ENCODE results near the gene BSND. TPM values are rescaled to one million over a fixed set of nuclear protein-coding genes. Genes with fewer than 3 reads are reported as not detected.

The BSND gene
- total RNA-seq, 1 experiment from 2014 or later, result not detected

DNA sequence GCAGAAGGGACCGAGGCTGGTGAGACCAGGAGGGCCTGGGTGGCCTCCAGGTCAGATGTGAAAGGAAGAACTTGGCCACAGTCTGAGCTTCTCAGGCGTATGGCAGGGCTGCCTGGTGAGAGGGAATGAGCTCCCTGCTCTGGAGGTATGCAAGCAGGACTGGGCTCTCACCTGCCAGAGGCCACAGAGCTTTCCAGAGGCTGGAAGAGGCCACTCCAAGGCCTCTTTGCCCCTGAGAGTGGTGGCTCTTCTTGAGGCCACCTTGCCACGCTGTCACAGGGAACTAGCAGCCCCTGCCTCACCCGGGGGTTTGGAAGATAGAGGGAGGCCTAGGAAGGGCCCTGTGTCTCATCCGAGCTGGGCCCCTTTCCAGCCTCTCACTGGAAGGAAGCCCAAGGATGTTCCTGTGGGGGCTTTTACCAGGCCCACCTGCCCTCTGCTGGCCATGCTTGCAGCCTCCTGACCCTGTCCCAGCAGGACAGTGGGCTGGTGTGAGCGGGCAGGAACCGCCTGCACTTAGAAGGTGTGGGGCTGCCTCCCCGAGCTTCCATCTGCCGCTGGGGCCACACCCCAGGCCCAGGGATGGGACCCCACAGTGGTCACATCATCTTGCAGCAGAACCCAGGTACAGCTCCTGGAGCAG is 50.7 kb downstream of the BSND start:
- H3K79me2 ChIP-seq (ENCODE audit: low read length), result no peaks in the 10 kb centered on the region
- intact Hi-C loops (cut with micrococcal nuclease), result no loop called here
- no peaks in the 10 kb centered on the region for H3K9me3 ChIP-seq (ENCODE audit: low read length)
- H3K9me2 ChIP-seq (replicated peaks; ENCODE audit: low read length), result no peaks in the 10 kb centered on the region
- no peak overlapping the region for H3K27ac ChIP-seq (ENCODE audit: low read length)
- no peak overlapping the region for H3K4me3 ChIP-seq (ENCODE audit: low read length)
- H3K9ac ChIP-seq (ENCODE audit: low read length), result no peak overlapping the region
- no peaks in the 10 kb centered on the region for H3K4me1 ChIP-seq (ENCODE audit: insufficient read depth, low read length)
- no peaks in the 10 kb centered on the region for H3K36me3 ChIP-seq (ENCODE audit: low read depth, low read length)
- no peaks in the 10 kb centered on the region for H4K20me1 ChIP-seq (ENCODE audit: low read length)
- CTCF ChIA-PET, result no interaction called here
- POLR2A ChIA-PET (ENCODE audit: unreplicated experiment), result no interaction called here
- no TSS peak for BruUV-seq (replicated peaks)
- TF ChIP-seq EZH2phosphoT487 (IDR thresholded peaks at IDR 0.05; ENCODE audit: borderline replicate concordance, low read length) (no peak), EZH2 (IDR thresholded peaks at IDR 0.05; ENCODE audit: low read length, unreplicated experiment) (no peak)
- TF ChIP-seq, protein P1, sequence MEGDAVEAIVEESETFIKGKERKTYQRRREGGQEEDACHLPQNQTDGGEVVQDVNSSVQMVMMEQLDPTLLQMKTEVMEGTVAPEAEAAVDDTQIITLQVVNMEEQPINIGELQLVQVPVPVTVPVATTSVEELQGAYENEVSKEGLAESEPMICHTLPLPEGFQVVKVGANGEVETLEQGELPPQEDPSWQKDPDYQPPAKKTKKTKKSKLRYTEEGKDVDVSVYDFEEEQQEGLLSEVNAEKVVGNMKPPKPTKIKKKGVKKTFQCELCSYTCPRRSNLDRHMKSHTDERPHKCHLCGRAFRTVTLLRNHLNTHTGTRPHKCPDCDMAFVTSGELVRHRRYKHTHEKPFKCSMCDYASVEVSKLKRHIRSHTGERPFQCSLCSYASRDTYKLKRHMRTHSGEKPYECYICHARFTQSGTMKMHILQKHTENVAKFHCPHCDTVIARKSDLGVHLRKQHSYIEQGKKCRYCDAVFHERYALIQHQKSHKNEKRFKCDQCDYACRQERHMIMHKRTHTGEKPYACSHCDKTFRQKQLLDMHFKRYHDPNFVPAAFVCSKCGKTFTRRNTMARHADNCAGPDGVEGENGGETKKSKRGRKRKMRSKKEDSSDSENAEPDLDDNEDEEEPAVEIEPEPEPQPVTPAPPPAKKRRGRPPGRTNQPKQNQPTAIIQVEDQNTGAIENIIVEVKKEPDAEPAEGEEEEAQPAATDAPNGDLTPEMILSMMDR (conservative IDR thresholded peaks at IDR 0.05; ENCODE audit: low read depth, low read length), result no peak
- no peak for DNase-seq
- H3F3A ChIP-seq (ENCODE audit: low read length, unreplicated experiment), result no peaks in the 10 kb centered on the region
- H2AFZ ChIP-seq (ENCODE audit: low read length), result no peak overlapping the region
- no peak for ATAC-seq
- no peaks in the 10 kb centered on the region for H3K27me3 ChIP-seq (ENCODE audit: low read length)
- no peak overlapping the region for H3K4me2 ChIP-seq (ENCODE audit: low read length)

DNA sequence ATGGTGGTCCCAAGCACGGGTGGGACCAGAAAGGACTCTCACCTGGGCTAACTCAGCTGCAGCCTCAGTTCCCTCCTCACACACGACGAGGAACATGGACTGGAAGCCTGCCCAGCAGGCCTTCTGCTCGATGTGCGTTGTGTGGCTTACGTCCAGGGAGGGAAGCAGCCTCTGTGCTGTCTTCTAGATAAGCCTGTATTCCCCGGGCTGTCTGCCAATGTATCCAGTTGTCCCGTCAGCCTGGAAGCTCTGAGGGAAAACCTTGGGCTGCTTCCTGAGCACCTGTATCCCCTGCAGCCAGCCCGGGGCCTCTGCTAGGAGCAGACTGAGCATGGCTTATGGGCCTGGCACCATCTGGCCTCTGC is 51.2 kb downstream of the BSND start:
- DNase-seq (no peak), ATAC-seq (no peak)
- Histone ChIP-seq H3K9ac (ENCODE audit: low read length) (no peak overlapping the region), H3F3A (ENCODE audit: low read length, unreplicated experiment) (no peaks in the 10 kb centered on the region), H3K36me3 (ENCODE audit: low read depth, low read length) (no peaks in the 10 kb centered on the region), H3K27ac (ENCODE audit: low read length) (no peak overlapping the region), H3K9me3 (ENCODE audit: low read length) (no peaks in the 10 kb centered on the region), H3K79me2 (ENCODE audit: low read length) (no peaks in the 10 kb centered on the region), H3K4me3 (ENCODE audit: low read length) (no peak overlapping the region), H2AFZ (ENCODE audit: low read length) (no peak overlapping the region), H4K20me1 (ENCODE audit: low read length) (no peaks in the 10 kb centered on the region), H3K4me2 (ENCODE audit: low read length) (no peak overlapping the region), H3K4me1 (ENCODE audit: insufficient read depth, low read length) (no peaks in the 10 kb centered on the region), H3K27me3 (ENCODE audit: low read length) (no peaks in the 10 kb centered on the region), H3K9me2 (replicated peaks; ENCODE audit: low read length) (no peaks in the 10 kb centered on the region)
- POLR2A ChIA-PET (ENCODE audit: unreplicated experiment), result no interaction called here
- intact Hi-C loops (cut with micrococcal nuclease), result no loop called here
- no peak for TF ChIP-seq EZH2 (IDR thresholded peaks at IDR 0.05; ENCODE audit: low read length, unreplicated experiment)
- TF ChIP-seq, protein P1 (conservative IDR thresholded peaks at IDR 0.05; ENCODE audit: low read depth, low read length), result no peak
- no peak for TF ChIP-seq EZH2phosphoT487 (IDR thresholded peaks at IDR 0.05; ENCODE audit: borderline replicate concordance, low read length)
- no TSS peak for BruUV-seq (replicated peaks)
- CTCF ChIA-PET, result no interaction called here

DNA sequence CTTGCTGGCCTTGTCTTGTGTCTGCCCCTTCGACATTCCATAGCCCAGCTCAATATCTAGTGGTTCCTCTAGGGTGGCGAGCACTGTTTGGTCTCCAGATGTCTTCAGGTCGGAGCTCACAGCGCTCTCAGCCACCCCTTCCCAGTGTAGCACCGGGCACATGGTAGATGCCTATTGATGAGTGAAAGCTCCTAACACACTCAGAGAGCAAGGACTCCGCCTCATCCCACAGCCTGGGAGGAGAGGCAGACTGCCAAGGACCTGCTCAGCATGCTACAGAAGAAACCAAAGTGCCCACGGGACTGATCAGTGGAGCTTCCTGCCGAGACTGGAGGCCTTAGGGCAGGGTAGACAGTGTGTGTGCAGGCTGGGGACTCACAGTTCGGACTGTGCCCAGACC is 51.5 kb downstream of the BSND start:
- H3K9me2 ChIP-seq (replicated peaks; ENCODE audit: low read length), result no peaks in the 10 kb centered on the region
- H4K20me1 ChIP-seq (ENCODE audit: low read length), result no peaks in the 10 kb centered on the region
- TF ChIP-seq EZH2phosphoT487 (IDR thresholded peaks at IDR 0.05; ENCODE audit: borderline replicate concordance, low read length) (no peak), EZH2 (IDR thresholded peaks at IDR 0.05; ENCODE audit: low read length, unreplicated experiment) (no peak)
- TF ChIP-seq, protein P1 (conservative IDR thresholded peaks at IDR 0.05; ENCODE audit: low read depth, low read length), result no peak
- intact Hi-C loops (cut with micrococcal nuclease), result no loop called here
- CTCF ChIA-PET, result no interaction called here
- no peaks in the 10 kb centered on the region for H3K36me3 ChIP-seq (ENCODE audit: low read depth, low read length)
- no TSS peak for BruUV-seq (replicated peaks)
- no peak overlapping the region for H3K27ac ChIP-seq (ENCODE audit: low read length)
- H2AFZ ChIP-seq (ENCODE audit: low read length), result no peak overlapping the region
- H3K79me2 ChIP-seq (ENCODE audit: low read length), result no peaks in the 10 kb centered on the region
- H3K4me3 ChIP-seq (ENCODE audit: low read length), result no peak overlapping the region
- DNase-seq (no peak), ATAC-seq (peak; percentile 26; the same call in 1 of the 2 replicates)
- H3K9me3 ChIP-seq (ENCODE audit: low read length), result no peaks in the 10 kb centered on the region
- no peaks in the 10 kb centered on the region for H3K4me1 ChIP-seq (ENCODE audit: insufficient read depth, low read length)
- no peak overlapping the region for H3K4me2 ChIP-seq (ENCODE audit: low read length)
- no peaks in the 10 kb centered on the region for H3F3A ChIP-seq (ENCODE audit: low read length, unreplicated experiment)
- POLR2A ChIA-PET (ENCODE audit: unreplicated experiment), result no interaction called here
- no peaks in the 10 kb centered on the region for H3K27me3 ChIP-seq (ENCODE audit: low read length)
- H3K9ac ChIP-seq (ENCODE audit: low read length), result no peak overlapping the region

Data from PC-3 (cell line).